ENCODE results near the gene STK10. TPM values are rescaled to one million over a fixed set of nuclear protein-coding genes. Genes with fewer than 3 reads are reported as not detected.

Gene STK10
- polyA plus RNA-seq, 1 of the 3 experiments (the other 2 are of a cell fraction), result 11.0 TPM

DNA sequence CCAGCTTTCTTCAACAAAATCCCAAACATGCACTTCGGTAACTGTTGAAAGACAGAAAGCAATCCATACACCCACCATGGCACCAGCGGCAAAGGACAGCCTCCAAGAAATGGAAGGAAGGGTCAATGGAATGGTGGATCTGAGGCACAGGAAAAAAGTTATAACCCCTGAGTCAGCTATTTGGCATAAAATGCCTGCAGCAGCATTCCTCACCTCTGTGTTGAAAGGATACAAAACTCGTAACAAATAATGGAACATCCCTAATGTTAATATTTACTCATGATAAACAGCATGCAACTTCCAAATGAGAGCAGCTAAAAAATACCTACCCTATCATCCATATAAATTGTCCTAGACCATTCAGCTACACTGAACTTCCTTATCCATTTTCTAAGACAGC lies 191.0 kb downstream of the STK10 start (continued):
- TF ChIP-seq EP300 (IDR thresholded peaks at IDR 0.05; ENCODE audit: borderline replicate concordance in 1 of 2, low read depth in 1 of 2, low read length in 1 of 2) (no peak), RAD21 (IDR thresholded peaks at IDR 0.05; ENCODE audit: low read length) (no peak)
- TF ChIP-seq, protein P1, sequence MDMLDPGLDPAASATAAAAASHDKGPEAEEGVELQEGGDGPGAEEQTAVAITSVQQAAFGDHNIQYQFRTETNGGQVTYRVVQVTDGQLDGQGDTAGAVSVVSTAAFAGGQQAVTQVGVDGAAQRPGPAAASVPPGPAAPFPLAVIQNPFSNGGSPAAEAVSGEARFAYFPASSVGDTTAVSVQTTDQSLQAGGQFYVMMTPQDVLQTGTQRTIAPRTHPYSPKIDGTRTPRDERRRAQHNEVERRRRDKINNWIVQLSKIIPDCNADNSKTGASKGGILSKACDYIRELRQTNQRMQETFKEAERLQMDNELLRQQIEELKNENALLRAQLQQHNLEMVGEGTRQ (IDR thresholded peaks at IDR 0.05; ENCODE audit: borderline replicate concordance, low read depth, low read length), result no peak

DNA sequence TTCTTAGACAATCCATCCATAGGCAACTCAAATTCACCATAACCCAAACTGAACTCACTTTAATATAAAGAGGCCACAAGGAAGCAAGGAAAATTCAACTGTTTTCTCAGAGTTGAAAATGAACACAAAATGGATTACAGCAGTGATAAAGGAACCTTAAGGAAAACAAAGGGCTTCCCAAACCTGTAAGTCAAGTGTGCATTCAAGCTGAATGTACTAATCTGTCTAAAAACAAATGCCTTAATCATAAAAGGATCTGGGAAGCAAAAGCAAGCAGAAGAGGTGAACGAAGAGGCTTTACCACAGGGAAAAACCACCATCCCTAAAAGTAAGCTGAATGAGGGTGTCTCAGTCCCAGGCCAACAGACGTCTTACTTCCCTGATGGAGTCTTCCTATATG lies 195.2 kb downstream of the STK10 start:
- H3K9me2 ChIP-seq, result no peaks in the 10 kb centered on the region
- H3K79me2 ChIP-seq (ENCODE audit: insufficient read depth), result peaks cover 100% of the 10 kb centered on the region
- H2AFZ ChIP-seq (ENCODE audit: low read depth), result no peak overlapping the region
- no peak for DNase-seq
- H4K20me1 ChIP-seq (ENCODE audit: insufficient read depth), result peaks cover 87% of the 10 kb centered on the region
- ChIA-PET CTCF (no interaction called here), POLR2A (interaction anchor here (1.1 kb wide), 1 partner anchor 14 kb away, joined by 3 read pairs; no protein-coding TSS in a partner anchor)
- peaks cover 12 to 28% of the 10 kb centered on the region in 2 experiments for H3K36me3 ChIP-seq (replicated peaks in 1 of 2; ENCODE audit: control insufficient read depth in 1 of 2, insufficient read depth in 2 of 2, low read length in 1 of 2)
- no peaks in the 10 kb centered on the region for H3K9me3 ChIP-seq
- no peaks in the 10 kb centered on the region for H3K27me3 ChIP-seq (ENCODE audit: insufficient read depth)
- H3K4me3 ChIP-seq (ENCODE audit: low read depth in 2 of 2, low read length in 1 of 2), result no peak overlapping the region
- peaks cover 8% of the 10 kb centered on the region for H3F3A ChIP-seq (replicated peaks; ENCODE audit: insufficient read depth)
- peaks cover 0 to 12% of the 10 kb centered on the region in 2 experiments; a peak in 2 of 4 replicates for H3K4me1 ChIP-seq (ENCODE audit: control insufficient read depth in 1 of 2, insufficient read depth in 2 of 2, low read depth in 1 of 2, low read length in 1 of 2)
- 100% methylated on average over 2 of the region's 2 CpGs for WGBS (ENCODE audit: low lambda C conversion rate)
- H3K27ac ChIP-seq (ENCODE audit: low read depth in 2 of 2, low read length in 1 of 2), result no peak overlapping the region
- no peak for TF ChIP-seq CHD2 (IDR thresholded peaks at IDR 0.05; ENCODE audit: low read length, partially characterized antibody)
- TF ChIP-seq GATA2 (CRISPR knock-in tag; IDR thresholded peaks at IDR 0.05), result no peak
- no peak for TF ChIP-seq TAF1 (IDR thresholded peaks at IDR 0.05; ENCODE audit: borderline replicate concordance, low read depth, low read length)
- TF ChIP-seq RAD21 (IDR thresholded peaks at IDR 0.05; ENCODE audit: low read length), result no peak
- no peak for TF ChIP-seq YY1 (IDR thresholded peaks at IDR 0.05; ENCODE audit: low read depth)
- no peak for TF ChIP-seq EZH2phosphoT487 (IDR thresholded peaks at IDR 0.05; ENCODE audit: borderline replicate concordance, low read depth)
- no peak overlapping the region for H3K9ac ChIP-seq
- H3K4me2 ChIP-seq, result no peak overlapping the region

DNA sequence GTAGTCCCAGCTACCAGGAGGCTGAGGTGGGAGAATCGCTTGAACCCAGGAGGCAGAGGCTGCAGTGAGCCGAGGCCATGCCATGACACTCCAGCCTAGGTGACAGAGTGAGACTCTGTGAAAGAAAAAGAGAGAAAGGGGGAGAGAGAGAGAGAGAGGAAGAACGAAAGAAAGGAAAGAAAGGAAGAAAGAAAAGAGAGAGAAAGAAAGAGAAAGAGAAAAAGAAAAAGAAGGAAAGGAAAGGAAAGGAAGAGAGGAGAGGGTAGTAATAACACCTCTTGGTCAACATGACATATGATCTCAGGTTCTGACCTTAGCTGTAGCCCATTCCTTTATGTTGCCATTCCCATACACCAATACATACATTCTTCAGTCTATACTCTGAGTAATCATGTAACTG lies 195.7 kb downstream of the STK10 start:
- H3K79me2 ChIP-seq (ENCODE audit: insufficient read depth), result peaks cover 100% of the 10 kb centered on the region
- no peaks in the 10 kb centered on the region for H3K9me2 ChIP-seq
- H2AFZ ChIP-seq (ENCODE audit: low read depth), result no peak overlapping the region
- peaks cover 8% of the 10 kb centered on the region for H3F3A ChIP-seq (replicated peaks; ENCODE audit: insufficient read depth)
- H3K4me3 ChIP-seq (ENCODE audit: low read depth in 2 of 2, low read length in 1 of 2), result no peak overlapping the region
- CTCF ChIA-PET, result no interaction called here
- H3K9me3 ChIP-seq, result no peaks in the 10 kb centered on the region
- 97% methylated on average over 3 of the region's 3 CpGs for WGBS (ENCODE audit: low lambda C conversion rate)
- no peaks in the 10 kb centered on the region for H3K27me3 ChIP-seq (ENCODE audit: insufficient read depth)
- peaks cover 0 to 12% of the 10 kb centered on the region in 2 experiments; a peak in 2 of 4 replicates for H3K4me1 ChIP-seq (ENCODE audit: control insufficient read depth in 1 of 2, insufficient read depth in 2 of 2, low read depth in 1 of 2, low read length in 1 of 2)
- POLR2A ChIA-PET, result no interaction called here
- H3K27ac ChIP-seq (ENCODE audit: low read depth in 2 of 2, low read length in 1 of 2), result no peak overlapping the region
- DNase-seq, result no peak
- H3K36me3 ChIP-seq (replicated peaks in 1 of 2; ENCODE audit: control insufficient read depth in 1 of 2, insufficient read depth in 2 of 2, low read length in 1 of 2), result peaks cover 12 to 28% of the 10 kb centered on the region in 2 experiments
- H4K20me1 ChIP-seq (ENCODE audit: insufficient read depth), result peaks cover 83% of the 10 kb centered on the region
- H3K9ac ChIP-seq, result no peak overlapping the region
- TF ChIP-seq MXI1 (IDR thresholded peaks at IDR 0.05; ENCODE audit: low read depth, low read length) (no peak), JUND (IDR thresholded peaks at IDR 0.05) (no peak), EP300 (IDR thresholded peaks at IDR 0.05; ENCODE audit: borderline replicate concordance in 1 of 2, low read depth in 1 of 2, low read length in 1 of 2) (no peak), TEAD4 (IDR thresholded peaks at IDR 0.05; ENCODE audit: borderline replicate concordance, insufficient read depth) (no peak), GATA2 (CRISPR knock-in tag; IDR thresholded peaks at IDR 0.05) (no peak), ELF1 (IDR thresholded peaks at IDR 0.05) (no peak), NFIC (IDR thresholded peaks at IDR 0.05; ENCODE audit: borderline replicate concordance) (no peak), CHD2 (IDR thresholded peaks at IDR 0.05; ENCODE audit: low read length, partially characterized antibody) (no peak)
- TF ChIP-seq, protein P2, sequence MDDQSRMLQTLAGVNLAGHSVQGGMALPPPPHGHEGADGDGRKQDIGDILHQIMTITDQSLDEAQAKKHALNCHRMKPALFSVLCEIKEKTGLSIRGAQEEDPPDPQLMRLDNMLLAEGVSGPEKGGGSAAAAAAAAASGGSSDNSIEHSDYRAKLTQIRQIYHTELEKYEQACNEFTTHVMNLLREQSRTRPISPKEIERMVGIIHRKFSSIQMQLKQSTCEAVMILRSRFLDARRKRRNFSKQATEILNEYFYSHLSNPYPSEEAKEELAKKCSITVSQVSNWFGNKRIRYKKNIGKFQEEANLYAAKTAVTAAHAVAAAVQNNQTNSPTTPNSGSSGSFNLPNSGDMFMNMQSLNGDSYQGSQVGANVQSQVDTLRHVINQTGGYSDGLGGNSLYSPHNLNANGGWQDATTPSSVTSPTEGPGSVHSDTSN (IDR thresholded peaks at IDR 0.05), result no peak
- TF ChIP-seq, protein P3, sequence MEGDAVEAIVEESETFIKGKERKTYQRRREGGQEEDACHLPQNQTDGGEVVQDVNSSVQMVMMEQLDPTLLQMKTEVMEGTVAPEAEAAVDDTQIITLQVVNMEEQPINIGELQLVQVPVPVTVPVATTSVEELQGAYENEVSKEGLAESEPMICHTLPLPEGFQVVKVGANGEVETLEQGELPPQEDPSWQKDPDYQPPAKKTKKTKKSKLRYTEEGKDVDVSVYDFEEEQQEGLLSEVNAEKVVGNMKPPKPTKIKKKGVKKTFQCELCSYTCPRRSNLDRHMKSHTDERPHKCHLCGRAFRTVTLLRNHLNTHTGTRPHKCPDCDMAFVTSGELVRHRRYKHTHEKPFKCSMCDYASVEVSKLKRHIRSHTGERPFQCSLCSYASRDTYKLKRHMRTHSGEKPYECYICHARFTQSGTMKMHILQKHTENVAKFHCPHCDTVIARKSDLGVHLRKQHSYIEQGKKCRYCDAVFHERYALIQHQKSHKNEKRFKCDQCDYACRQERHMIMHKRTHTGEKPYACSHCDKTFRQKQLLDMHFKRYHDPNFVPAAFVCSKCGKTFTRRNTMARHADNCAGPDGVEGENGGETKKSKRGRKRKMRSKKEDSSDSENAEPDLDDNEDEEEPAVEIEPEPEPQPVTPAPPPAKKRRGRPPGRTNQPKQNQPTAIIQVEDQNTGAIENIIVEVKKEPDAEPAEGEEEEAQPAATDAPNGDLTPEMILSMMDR (IDR thresholded peaks at IDR 0.05), result no peak
- TF ChIP-seq, protein P4, sequence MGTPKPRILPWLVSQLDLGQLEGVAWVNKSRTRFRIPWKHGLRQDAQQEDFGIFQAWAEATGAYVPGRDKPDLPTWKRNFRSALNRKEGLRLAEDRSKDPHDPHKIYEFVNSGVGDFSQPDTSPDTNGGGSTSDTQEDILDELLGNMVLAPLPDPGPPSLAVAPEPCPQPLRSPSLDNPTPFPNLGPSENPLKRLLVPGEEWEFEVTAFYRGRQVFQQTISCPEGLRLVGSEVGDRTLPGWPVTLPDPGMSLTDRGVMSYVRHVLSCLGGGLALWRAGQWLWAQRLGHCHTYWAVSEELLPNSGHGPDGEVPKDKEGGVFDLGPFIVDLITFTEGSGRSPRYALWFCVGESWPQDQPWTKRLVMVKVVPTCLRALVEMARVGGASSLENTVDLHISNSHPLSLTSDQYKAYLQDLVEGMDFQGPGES (IDR thresholded peaks at IDR 0.05; ENCODE audit: low read depth, low read length), result no peak
- no peak overlapping the region for H3K4me2 ChIP-seq
